NB4 (cell line): ENCODE data around the gene GALNT6.
A peak's percentile ranks its signal among the peaks of the same experiment; 100 is the strongest.

Experiments used
- DNase-seq: peaks from one replicate; pipeline ENCODE4 v3.0.0; 2010; ENCODE audit warnings: low read depth
- H3K4me3 ChIP-seq: one replicate; pipeline ENCODE4 v1.5.1; 2011; ENCODE audit warnings: mild to moderate bottlenecking, low read depth, low read length, moderate library complexity
- MYC ChIP-seq: IDR thresholded peaks from 2 replicates; pipeline ENCODE4 v1.6.1; 2011; ENCODE audit warnings: low read depth, low read length
- POLR2A ChIP-seq: IDR thresholded peaks from 2 replicates; pipeline ENCODE4 v1.6.1; 2011; ENCODE audit warnings: mild to moderate bottlenecking; ENCODE audit not compliant: insufficient read length; ENCODE audit errors: extremely low read depth
- TF ChIP-seq, protein P1 (sequence below): IDR thresholded peaks from 2 replicates; pipeline ENCODE4 v1.6.1; 2011; ENCODE audit warnings: low read depth, low read length
- TF ChIP-seq, protein P2 (sequence below): IDR thresholded peaks from one replicate; pipeline ENCODE4 v1.5.1; 2012; ENCODE audit warnings: low read depth, low read length

Gene GALNT6

DNA sequence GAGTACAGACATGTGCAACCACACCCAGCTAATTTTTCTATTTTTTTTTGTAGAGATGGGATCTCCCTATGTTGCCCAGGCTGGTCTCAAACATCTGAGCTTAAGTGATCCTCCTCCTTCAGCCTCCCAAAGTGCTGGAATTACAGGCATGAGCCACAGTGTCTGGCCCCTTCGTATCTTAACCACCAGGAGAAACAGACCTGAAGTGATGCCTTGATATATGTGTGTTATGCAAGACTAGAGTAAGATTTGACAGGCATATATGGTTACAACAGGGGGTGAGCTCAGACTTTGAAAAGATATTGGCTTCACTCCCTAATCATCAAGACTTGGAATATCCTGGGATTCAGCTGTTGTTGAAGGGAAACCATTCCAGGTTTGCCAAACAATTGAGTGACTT lies 10.7 kb upstream of the GALNT6 start:
- TF ChIP-seq POLR2A (no peak), MYC (no peak)
- TF ChIP-seq, protein P1, sequence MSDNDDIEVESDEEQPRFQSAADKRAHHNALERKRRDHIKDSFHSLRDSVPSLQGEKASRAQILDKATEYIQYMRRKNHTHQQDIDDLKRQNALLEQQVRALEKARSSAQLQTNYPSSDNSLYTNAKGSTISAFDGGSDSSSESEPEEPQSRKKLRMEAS, result no peak
- TF ChIP-seq, protein P2, sequence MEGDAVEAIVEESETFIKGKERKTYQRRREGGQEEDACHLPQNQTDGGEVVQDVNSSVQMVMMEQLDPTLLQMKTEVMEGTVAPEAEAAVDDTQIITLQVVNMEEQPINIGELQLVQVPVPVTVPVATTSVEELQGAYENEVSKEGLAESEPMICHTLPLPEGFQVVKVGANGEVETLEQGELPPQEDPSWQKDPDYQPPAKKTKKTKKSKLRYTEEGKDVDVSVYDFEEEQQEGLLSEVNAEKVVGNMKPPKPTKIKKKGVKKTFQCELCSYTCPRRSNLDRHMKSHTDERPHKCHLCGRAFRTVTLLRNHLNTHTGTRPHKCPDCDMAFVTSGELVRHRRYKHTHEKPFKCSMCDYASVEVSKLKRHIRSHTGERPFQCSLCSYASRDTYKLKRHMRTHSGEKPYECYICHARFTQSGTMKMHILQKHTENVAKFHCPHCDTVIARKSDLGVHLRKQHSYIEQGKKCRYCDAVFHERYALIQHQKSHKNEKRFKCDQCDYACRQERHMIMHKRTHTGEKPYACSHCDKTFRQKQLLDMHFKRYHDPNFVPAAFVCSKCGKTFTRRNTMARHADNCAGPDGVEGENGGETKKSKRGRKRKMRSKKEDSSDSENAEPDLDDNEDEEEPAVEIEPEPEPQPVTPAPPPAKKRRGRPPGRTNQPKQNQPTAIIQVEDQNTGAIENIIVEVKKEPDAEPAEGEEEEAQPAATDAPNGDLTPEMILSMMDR, result no peak
- DNase-seq, result no peak
- no peak overlapping the region for H3K4me3 ChIP-seq

DNA sequence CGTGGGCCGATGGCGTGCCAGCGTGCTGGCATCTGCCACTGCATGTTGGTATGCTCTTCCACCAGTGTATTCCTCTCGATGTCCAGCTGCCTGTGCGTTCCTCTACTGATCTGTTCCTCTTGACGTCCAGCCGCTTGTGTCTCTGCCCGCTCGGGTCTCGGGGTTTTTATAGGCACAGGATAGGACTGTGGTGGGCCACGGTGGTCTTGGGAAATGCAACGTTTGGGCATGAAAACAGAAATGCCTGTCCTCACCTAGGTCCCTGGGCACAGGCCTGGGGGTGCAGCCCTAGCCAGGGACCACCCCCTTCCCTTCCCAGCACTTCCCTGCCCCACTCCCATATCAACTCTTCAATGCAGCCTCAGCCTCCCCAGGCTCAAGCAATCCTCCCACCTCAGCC lies 10.3 kb upstream of the GALNT6 start:
- TF ChIP-seq, protein P1, result no peak
- TF ChIP-seq POLR2A, result no peak
- TF ChIP-seq, protein P2, result no peak
- no peak for TF ChIP-seq MYC
- no peak for DNase-seq
- H3K4me3 ChIP-seq, result no peak overlapping the region

DNA sequence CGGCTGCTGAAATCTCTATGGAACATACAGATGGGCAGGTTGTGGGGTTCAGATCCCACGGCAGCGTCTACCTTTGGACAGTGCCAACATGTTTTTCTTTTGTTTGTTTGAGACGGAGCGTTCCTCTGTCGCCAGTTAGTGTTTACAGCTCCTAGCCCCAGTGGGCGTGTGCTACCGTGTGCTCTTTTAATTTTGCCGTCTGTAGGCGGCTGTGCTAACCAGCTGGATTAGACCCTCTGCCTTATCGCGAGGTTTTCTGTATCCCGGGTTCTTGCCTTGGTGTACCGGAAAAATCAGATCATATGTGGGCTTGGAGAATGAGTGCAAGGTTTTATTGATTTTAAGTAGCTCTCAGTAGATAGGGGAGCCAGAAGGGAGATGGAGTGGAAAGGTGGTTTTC lies 9.8 kb upstream of the GALNT6 start:
- no peak for TF ChIP-seq POLR2A
- TF ChIP-seq, protein P1, result no peak
- TF ChIP-seq MYC, result no peak
- no peak for DNase-seq
- H3K4me3 ChIP-seq, result no peak overlapping the region

DNA sequence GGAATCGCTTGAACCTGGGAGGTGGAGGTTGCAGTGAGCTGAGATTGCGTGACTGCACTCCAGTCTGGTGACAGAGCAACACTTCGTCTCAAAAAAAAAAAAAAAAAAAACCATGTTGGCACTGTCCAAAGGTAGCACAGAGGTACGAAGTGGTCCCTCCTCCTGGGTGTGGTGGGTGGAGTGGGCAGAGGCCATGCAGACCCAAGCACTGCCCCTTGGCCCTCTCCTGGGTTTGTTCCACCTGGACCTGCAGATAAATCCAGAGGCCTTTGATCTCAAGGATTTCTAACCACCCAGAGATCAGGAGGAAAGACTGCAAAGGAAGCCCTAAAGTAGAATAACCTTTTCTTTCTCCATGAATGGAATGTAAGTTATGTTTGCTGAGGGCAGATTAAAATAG lies 8.7 kb upstream of the GALNT6 start:
- no peak for DNase-seq
- TF ChIP-seq, protein P2, result no peak
- TF ChIP-seq, protein P1, result no peak
- TF ChIP-seq MYC (no peak), POLR2A (no peak)
- H3K4me3 ChIP-seq, result no peak overlapping the region

DNA sequence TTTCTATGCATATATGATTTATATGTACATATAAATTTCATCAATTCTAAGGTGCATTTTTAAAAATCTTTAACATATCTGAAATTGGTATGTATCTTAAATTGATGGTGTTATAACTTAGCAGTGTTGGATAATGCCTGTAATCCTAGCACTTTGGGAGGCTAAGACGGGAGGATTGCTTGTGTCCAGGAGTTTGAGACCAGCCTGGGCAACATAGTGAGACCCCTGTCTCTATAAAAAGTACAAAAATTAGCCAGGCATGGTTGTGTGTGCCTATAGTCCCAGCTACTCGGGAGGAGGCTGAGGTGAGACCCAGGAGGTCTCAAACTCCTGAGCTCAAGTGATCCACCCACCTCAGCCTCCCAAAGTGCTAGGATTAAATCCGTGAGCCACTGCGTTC lies 6.5 kb upstream of the GALNT6 start:
- DNase-seq, result no peak
- H3K4me3 ChIP-seq, result no peak overlapping the region
- TF ChIP-seq, protein P1, result no peak

DNA sequence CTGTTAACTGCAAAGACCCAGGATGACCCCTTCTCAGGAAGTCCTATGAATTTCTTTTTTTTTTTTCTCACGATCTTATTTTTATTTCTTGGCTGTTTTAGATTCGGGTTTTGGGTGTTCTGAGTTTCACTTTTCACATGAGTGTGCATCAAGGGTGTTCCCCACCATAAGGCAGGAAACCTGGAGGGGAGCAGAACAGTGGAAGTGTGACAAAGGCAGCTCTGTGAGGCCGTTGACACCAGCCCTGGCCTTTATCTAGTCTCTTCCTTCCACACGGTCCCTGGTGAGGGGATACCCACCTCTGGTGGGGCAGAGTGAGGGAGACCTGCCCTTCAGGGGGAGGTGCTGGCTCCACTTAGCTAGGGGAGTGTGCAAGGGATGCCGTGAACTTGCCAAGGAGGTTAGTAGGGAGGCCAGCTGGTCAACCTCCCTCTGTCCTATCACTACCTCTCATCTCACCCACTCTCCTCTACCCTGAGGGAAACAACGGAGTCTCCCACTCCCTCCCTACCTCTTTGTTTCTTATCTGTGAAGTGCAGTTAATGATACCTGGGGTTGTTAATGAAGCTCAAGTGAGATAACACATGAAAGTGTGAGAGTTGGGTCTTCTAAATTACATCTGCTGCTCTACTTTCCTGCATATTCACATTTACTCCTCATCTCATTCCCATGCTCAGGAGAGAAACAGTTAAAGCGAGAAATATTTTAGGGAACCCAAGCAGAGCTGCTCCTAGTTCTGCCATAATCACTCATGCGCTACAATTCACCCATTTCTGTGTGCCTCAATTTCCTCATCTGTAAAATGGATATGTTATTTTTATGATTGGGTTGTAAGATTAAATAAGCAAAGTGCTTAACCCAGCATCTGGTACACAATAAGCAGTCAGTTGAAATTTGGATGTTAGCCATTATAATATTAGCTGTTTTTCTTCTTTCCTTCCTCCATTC lies 4.4 kb upstream of the GALNT6 start:
- TF ChIP-seq, protein P2, result no peak
- TF ChIP-seq POLR2A, result no peak
- no peak for TF ChIP-seq MYC
- TF ChIP-seq, protein P1, result no peak
- peak; percentile 35 for DNase-seq
- no peak overlapping the region for H3K4me3 ChIP-seq
